A172 (cell line): ENCODE data around the gene RFTN1. TPM values are rescaled to one million over a fixed set of nuclear protein-coding genes. Genes with fewer than 3 reads are reported as not detected.

Source experiments
- DNase-seq: peaks from one replicate; pipeline ENCODE4 v3.0.0-alpha.2; 2015; ENCODE audit warnings: low spot score
- total RNA-seq: library from RNA; depleted of rRNA; stranded (reverse); fragments of >200 nt; shearing (Covaris generic); gene quantifications from 2 replicates; pipeline ENCODE4 v1.2.3, GENCODE V29; 2014

Gene RFTN1
- total RNA-seq, 1 experiment from 2014 or later, result 52.1 TPM

GRCh38 chr3:16528581-16528993, 15.1 kb upstream of the RFTN1 start:
- DNase-seq, result no peak

DNA sequence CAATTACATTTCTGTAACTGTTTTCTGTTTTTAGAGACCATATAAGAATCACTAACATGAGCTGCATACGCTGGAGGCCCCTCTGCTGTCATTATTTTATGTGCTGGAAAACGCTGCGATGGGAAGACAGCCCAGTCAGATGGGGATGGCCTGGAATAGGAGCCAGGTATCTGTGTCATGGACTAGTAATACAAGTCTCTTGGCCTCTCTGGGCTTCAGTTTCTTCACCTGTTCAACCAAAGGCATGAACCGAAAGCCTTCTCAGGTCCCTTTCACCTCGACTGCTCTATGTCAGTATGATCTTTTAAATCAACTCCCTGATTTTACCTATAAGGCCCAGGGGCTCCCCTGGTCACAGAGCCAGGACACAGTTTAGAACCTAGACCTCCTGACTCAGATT, 14.6 kb upstream of the RFTN1 start:
- DNase-seq, result no peak

GRCh38 chr3:16524196-16524595, 10.7 kb upstream of the RFTN1 start:
- DNase-seq, result no peak

DNA sequence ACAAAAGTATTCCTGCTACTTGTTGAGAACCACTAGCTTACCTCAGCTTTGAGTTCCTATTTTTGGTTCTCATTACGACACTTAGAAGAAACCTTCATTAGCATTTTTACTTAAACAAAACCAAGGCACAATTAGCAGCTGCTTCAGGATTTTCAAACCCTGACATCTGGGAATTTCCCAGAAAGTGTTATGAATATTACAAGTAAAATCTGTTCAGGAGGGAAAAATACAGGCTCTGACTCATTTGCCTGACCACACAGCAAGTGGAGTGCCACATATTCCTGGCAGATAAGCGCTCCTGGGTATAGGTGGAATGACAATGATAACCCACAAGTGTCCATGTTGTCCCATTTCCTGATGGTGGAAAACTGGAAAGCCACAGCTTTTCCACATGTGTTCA, 10.3 kb upstream of the RFTN1 start:
- DNase-seq, result peak; percentile 73

DNA sequence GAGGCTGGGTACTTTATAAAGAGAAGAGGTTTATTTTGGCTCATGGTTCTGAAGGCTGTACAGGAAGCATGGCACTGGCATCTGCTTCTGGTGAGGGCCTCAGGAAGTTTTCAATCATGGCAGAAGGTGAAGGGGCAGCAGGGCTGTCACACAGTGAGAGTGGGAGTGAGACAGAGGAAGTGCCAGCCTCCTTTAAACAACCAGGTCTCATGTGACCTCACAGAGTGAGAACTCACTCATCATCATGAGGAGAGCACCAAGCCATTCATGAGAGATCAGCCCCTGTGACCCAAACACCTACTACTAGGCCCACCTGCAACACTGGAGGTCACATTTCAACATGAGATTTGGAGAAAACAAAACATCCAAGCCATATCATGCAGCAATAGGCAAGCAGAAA, 9.3 kb upstream of the RFTN1 start:
- no peak for DNase-seq

DNA sequence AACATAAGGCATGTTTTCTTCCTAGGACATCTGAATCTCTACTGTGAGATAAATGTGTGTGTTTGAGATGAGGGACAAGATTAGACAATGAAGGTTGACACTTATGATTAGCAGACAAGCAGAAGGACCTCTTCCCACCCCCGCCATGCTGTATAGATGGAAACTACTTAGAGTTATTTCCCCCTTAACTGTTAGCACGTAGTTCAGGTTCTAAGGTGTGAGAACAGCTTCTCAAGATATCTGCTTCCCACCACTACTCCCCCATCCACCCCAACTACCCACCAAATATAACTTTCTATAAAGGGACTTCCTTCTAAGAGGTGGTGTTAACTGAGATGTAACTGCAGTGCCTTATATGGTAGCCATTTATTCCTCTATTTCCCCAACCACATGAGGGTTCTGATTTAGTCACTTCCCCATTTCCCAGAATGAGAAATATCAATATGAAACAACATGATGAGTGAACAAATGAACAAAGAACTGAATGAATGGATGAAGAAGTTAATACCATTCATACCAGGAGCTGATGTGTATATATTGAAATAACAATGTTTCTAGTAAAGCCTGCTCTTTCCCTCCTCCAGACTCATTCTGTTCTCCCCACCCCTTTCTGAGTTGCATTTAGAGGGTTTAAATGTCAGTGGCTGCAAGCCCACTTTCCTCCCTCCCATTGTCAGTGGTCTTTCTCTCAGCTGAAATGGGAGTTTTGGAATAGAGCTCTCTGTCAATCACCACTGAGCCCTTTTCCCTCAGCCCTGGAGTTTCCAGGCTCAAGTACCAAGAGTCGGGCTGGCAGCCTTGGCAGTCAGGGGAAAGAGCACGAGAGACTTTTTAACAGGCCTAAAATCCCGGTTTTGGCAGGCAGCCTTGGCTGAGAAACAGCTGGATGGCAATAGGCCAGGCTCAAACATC, 7.7 kb upstream of the RFTN1 start:
- no peak for DNase-seq

- DNase-seq, result no peak
Observed at GRCh38 chr3:16520241-16520969, 6.9 kb upstream of the RFTN1 start.

GRCh38 chr3:16516695-16517481, 3.4 kb upstream of the RFTN1 start:
- DNase-seq, result peak; percentile 62

DNA sequence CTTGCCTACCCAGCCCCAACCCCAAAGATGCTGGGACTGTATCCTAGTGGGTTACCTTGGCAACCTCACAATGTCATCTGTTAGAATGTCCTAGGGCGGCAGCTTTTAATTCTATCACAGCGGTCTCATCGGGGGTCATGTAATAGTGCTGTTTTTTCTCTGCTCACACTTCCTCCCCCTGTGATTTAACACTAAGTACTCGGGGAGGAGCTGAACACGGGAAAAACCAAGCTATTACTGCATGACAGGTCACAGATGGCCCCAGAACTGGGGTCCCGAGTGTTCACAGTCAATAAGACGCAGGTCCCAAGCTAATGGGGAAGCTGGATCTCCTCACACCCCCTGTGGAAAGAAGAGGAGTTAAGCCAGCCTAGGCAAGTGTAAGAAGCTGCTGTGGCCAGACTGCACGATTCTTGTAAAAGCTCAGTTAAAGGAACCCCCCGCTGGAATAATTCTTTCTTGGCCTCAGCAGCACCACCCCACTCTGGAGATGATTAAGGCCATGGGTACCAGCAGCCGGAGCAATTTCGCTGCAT, 2.5 kb upstream of the RFTN1 start:
- DNase-seq, result no peak

GRCh38 chr3:16514755-16515353, 1.4 kb upstream of the RFTN1 start:
- DNase-seq, result no peak

- no peak for DNase-seq
Observed at GRCh38 chr3:16514021-16514700, 662 bp upstream of the RFTN1 start.

GRCh38 chr3:16512435-16513140, 911 bp downstream of the RFTN1 start:
- no peak for DNase-seq

DNA sequence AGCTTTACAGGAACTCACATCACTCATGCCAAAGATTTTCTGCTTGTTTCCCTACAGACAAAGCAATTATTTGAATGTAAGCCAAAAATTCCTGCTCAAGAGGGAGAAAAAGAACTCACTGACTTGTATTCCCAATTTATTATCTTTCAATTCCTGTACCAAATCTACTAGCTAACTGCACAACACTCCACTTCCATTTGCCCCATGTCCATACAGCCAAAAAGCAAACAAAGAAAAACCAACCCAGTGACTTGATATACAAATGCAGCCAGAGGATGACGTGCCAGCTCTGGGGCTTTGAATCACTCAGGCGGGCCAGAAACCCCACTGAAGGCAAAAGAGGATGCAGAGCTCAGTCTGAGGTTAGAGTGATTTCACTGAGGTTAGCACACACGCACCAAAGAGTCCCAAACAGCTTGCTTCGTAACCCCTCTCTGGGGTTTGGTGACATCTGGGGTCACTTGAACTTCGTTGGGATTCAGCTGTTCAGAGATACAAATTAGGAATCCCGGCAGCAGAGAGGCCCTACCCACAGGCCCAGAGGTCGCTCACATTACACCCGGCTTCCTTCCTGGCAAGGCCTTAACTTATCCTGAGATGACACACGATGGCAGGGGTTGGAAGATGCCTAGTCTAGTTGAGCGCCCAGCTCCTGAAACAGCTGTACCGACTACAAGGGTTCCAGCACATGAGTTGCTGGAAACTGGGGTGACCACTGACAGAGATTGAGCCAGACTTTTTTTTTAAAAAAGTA, 1.6 kb downstream of the RFTN1 start:
- DNase-seq, result peak; percentile 40

DNA sequence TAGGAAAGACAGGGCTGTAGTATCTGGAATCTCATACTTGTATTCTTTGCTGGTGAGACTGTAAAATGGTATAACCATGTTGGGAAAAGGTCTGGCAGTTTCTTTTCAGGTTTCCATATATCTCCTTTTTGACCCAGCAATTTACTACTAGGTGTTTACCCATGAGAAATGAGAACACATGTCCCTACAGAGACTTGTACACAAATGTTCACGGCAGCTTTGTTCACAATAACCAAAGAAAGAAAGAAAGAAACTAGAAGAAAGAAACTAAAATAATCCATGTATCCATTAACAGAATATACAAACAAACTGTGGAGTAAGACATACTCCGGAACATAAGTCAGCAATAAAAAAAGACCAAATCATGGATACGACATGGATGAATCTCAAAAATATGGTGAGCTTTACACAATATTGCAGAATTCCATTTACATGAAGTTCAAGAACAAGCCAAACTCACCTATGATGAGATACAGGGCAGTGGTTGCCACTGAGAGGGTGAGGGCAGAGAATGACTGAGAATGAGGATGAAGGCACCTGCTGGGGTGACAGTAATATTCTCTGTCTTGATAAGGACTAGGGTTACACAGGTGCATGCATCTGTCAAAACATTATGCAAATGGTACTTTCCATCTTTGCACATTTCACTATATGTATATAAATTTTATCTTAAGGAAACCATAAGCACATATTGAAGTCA, 2.7 kb downstream of the RFTN1 start:
- DNase-seq, result no peak

GRCh38 chr3:16509721-16510619, 3.5 kb downstream of the RFTN1 start:
- DNase-seq, result no peak

- DNase-seq, result no peak
Observed at GRCh38 chr3:16508591-16508995, 4.9 kb downstream of the RFTN1 start.

GRCh38 chr3:16508243-16508578, 5.3 kb downstream of the RFTN1 start:
- DNase-seq, result no peak
